H1 (cell line): Measurements from ENCODE around the gene CUBN. TPM values are rescaled to one million over a fixed set of nuclear protein-coding genes. Genes with fewer than 3 reads are reported as not detected.

ENCODE experiments used
- BACH1 ChIP-seq: IDR thresholded peaks from 2 replicates; pipeline ENCODE4 v1.6.1; 2012; ENCODE audit warnings: low read length, improper control_type of control experiment
- JUN ChIP-seq: IDR thresholded peaks from 2 replicates; pipeline ENCODE4 v1.6.1; 2011; ENCODE audit warnings: low read depth, mild to moderate bottlenecking, improper control_type of control experiment, low read length
- MAFK ChIP-seq: IDR thresholded peaks from 2 replicates; pipeline ENCODE4 v1.6.1; 2012; ENCODE audit warnings: low read depth, mild to moderate bottlenecking, improper control_type of control experiment, low read length
- RAD21 ChIP-seq, 2 experiments: IDR thresholded peaks in 1 of 2; conservative IDR thresholded peaks in 1 of 2; 2 replicates each; pipeline ENCODE4 v1.6.1; 2011; ENCODE audit warnings: low read depth in 2 of 2, low read length in 2 of 2, improper control_type of control experiment in 1 of 2, inconsistent platforms in 1 of 2, mild to moderate bottlenecking in 1 of 2, moderate library complexity in 1 of 2
- SIN3A ChIP-seq, 2 experiments: IDR thresholded peaks in 1 of 2; conservative IDR thresholded peaks in 1 of 2; 2 replicates each; pipeline ENCODE4 v1.6.1; 2011 to 2012; ENCODE audit warnings: low read length in 2 of 2, improper control_type of control experiment in 1 of 2, low read depth in 1 of 2, mild to moderate bottlenecking in 1 of 2
- SIRT6 ChIP-seq: IDR thresholded peaks from one replicate; pipeline ENCODE4 v1.7.1; 2012; ENCODE audit warnings: low read length, inconsistent platforms
- polyA plus RNA-seq, 7 experiments: library from polyadenylated mRNA; depleted of rRNA in 3 of 7; stranded (reverse) in 5 of 7; unstranded in 2 of 7; fragments of >200 nt in 5 of 7; fragments of 200-250 nt in 2 of 7; gene quantifications; 1 replicate in 5 of 7; 2 replicates in 1 of 7; 4 replicates in 1 of 7; pipeline versions ENCODE4 v1.2.1 to v1.2.3, GENCODE V29; 2011 to 2013; ENCODE audit warnings: missing spikeins in 2 of 7, mixed read lengths in 2 of 7
- total RNA-seq: library from RNA; stranded (reverse); fragmentation: NEBNext Ultra II Directional; extraction: Animal tissue kit (Norgen Biotek cat#: 25700); gene quantifications from 2 replicates; pipeline ENCODE4 v1.2.1, GENCODE V29; 2021

The CUBN gene
- total and polyA plus RNA-seq, 2 of the 8 experiments (the other 6 are each of a cell fraction or from before 2014, with no cell fraction given) = 0.04 to 0.08 TPM

DNA sequence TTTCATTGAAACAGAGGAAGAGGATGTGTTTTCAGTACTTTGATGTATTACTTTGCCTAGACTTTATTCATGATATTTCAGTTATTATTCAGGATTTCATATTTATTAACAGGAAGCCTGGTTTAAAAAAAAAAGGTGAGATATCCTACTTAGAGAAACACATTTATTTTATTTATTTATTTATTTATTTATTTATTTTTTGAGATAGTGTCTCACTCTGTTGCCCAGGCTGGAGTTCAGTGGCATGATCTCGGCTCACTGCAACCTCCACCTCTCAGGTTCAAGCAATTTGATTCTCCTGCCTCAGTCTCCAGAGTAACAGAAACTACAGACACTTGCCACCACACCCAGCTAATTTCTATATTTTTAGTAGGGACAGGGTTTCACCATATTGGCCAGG, 47.4 kb upstream of the CUBN start (continued):
- no peak for TF ChIP-seq MAFK
- no peak for TF ChIP-seq BACH1
- TF ChIP-seq JUN = no peak
- no peak for TF ChIP-seq SIN3A (conservative IDR thresholded peaks at IDR 0.05 in 1 of 2, IDR thresholded peaks at IDR 0.05 in 1 of 2; ENCODE audit: low read depth in 1 of 2, low read length in 2 of 2)
- TF ChIP-seq SIRT6 = no peak
- TF ChIP-seq RAD21 (IDR thresholded peaks at IDR 0.05 in 1 of 2, conservative IDR thresholded peaks at IDR 0.05 in 1 of 2; ENCODE audit: low read depth in 2 of 2, low read length in 2 of 2) = no peak
